Natural killer cell (primary cell): ENCODE data around the gene GIT2. TPM values are rescaled to one million over a fixed set of nuclear protein-coding genes. Genes with fewer than 3 reads are reported as not detected.
A peak's percentile ranks its signal among the peaks of the same experiment; 100 is the strongest.

Source experiments
- ATAC-seq, 3 donors: fragments of 150-1000 bp in 2 of 3; fragments of 200-7000 bp in 1 of 3; cut with Tn5 transposase; 1 replicate in 1 of 3; 2 replicates in 2 of 3; pipeline ENCODE4 v1.10.0; 2021; ENCODE audit warnings: mild to moderate bottlenecking in 2 of 3, moderate library complexity in 2 of 3
- DNase-seq, 2 donors: peaks; one replicate each; pipeline versions ENCODE4 v3.0.0 to v3.0.0-alpha.2; 2013 to 2021; ENCODE audit warnings: mixed read lengths in 1 of 2
- H3K27ac ChIP-seq: one replicate; pipeline ENCODE4 v1.5.1; 2013; ENCODE audit warnings: mild to moderate bottlenecking, low read length
- H3K27me3 ChIP-seq: one replicate; pipeline ENCODE4 v1.6.1; 2013; ENCODE audit warnings: low read length; ENCODE audit not compliant: control insufficient read depth, insufficient read depth
- H3K36me3 ChIP-seq: one replicate; pipeline ENCODE4 v1.6.1; 2013; ENCODE audit warnings: low read length; ENCODE audit not compliant: control insufficient read depth, insufficient read depth
- H3K4me1 ChIP-seq: one replicate; pipeline ENCODE4 v1.6.1; 2013; ENCODE audit warnings: low read length; ENCODE audit not compliant: control insufficient read depth, insufficient read depth
- H3K4me3 ChIP-seq: one replicate; pipeline ENCODE4 v1.5.1; 2013; ENCODE audit warnings: low read length
- H3K9me3 ChIP-seq: one replicate; pipeline ENCODE4 v1.6.1; 2013; ENCODE audit warnings: low read length; ENCODE audit not compliant: control insufficient read depth, insufficient read depth
- H3K27ac Mint-ChIP-seq, 2 donors: one replicate each; pipeline ENCODE4 v1.8.0; 2022; ENCODE audit warnings: mild to moderate bottlenecking in 2 of 2, mixed read lengths in 2 of 2, moderate library complexity in 1 of 2
- H3K27me3 Mint-ChIP-seq, 2 donors: one replicate each; pipeline ENCODE4 v1.8.0; 2022; ENCODE audit warnings: low read depth in 2 of 2, mixed read lengths in 2 of 2
- H3K36me3 Mint-ChIP-seq: one replicate; pipeline ENCODE4 v1.8.0; 2022; ENCODE audit warnings: mixed read lengths
- H3K4me1 Mint-ChIP-seq, 2 donors: one replicate each; pipeline ENCODE4 v1.8.0; 2022; ENCODE audit warnings: mixed read lengths in 2 of 2
- H3K4me3 Mint-ChIP-seq: one replicate; pipeline ENCODE4 v1.8.0; 2022; ENCODE audit warnings: mild to moderate bottlenecking, moderate library complexity, mixed read lengths
- H3K9me3 Mint-ChIP-seq, 2 donors: one replicate each; pipeline ENCODE4 v1.8.0; 2022; ENCODE audit warnings: mixed read lengths in 2 of 2
- WGBS: methylation state at CpG from one replicate; pipeline ENCODE4 v1.1.7; 2013; ENCODE audit warnings: missing lambda C conversion rate; ENCODE audit not compliant: insufficient coverage; 5-methylcytosine and 5-hydroxymethylcytosine counted together
- intact Hi-C: fragments of 100-400 bp; cut with micrococcal nuclease; formaldehyde crosslinking; loops from one replicate; pipeline ENCODE4 v1.14.2; 2022
- total RNA-seq, 4 donors: library from RNA; stranded (reverse); fragments of 120-200 nt in 1 of 4; gene quantifications; one replicate each; pipeline versions ENCODE4 v1.2.3 to v1.2.4, GENCODE V29; 2013 to 2022
- TF ChIP-seq, protein P1 (sequence below): fragments of 200-600 bp; IDR thresholded peaks from one replicate; pipeline ENCODE4 v1.8.0; 2022; ENCODE audit warnings: antibody characterized with exemption

Gene GIT2
- total RNA-seq, 3 donors from 2014 or later (not counting 1 experiment from before 2014, with no cell fraction given) = 98.8 to 118 (median 117) TPM

DNA sequence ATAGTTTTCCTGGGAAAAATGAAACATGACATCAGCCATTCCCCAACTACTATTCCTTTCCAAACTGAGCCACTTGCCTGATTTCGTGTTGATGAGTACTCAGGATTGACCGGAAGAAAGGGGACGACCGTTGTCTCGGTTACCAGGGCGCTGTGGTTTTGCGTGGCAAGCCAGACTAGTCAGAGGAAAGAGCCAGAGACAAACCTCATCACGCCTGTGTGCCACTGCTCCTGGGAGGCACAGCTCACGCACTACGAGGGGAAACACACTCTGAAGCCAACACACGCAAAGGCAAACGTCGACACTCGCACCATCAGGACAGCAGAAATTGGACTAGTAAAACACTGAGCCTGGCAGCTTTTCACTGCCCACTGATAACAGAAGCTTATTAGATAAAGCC lies 35.0 kb downstream of the GIT2 start:
- no peak overlapping the region for H3K4me3 ChIP-seq
- Mint-ChIP-seq H3K9me3 (no peaks in the 10 kb centered on the region), H3K4me1 (peaks cover 5 to 6% of the 10 kb centered on the region in 2 donors), H3K27me3 (no peaks in the 10 kb centered on the region), H3K4me3 (no peak overlapping the region), H3K36me3 (peaks cover 8% of the 10 kb centered on the region), H3K27ac (peak overlapping the region in 1 of 2 donors; percentile 27)
- no peaks in the 10 kb centered on the region for H3K4me1 ChIP-seq
- ATAC-seq (no peak), DNase-seq (no peak)
- intact Hi-C loops = no loop called here
- TF ChIP-seq, protein P1, sequence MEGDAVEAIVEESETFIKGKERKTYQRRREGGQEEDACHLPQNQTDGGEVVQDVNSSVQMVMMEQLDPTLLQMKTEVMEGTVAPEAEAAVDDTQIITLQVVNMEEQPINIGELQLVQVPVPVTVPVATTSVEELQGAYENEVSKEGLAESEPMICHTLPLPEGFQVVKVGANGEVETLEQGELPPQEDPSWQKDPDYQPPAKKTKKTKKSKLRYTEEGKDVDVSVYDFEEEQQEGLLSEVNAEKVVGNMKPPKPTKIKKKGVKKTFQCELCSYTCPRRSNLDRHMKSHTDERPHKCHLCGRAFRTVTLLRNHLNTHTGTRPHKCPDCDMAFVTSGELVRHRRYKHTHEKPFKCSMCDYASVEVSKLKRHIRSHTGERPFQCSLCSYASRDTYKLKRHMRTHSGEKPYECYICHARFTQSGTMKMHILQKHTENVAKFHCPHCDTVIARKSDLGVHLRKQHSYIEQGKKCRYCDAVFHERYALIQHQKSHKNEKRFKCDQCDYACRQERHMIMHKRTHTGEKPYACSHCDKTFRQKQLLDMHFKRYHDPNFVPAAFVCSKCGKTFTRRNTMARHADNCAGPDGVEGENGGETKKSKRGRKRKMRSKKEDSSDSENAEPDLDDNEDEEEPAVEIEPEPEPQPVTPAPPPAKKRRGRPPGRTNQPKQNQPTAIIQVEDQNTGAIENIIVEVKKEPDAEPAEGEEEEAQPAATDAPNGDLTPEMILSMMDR = no peak
- H3K36me3 ChIP-seq = peaks cover 78% of the 10 kb centered on the region
- H3K9me3 ChIP-seq = no peaks in the 10 kb centered on the region
- 86% methylated on average over 14 of the region's 14 CpGs for WGBS
- H3K27me3 ChIP-seq = no peaks in the 10 kb centered on the region
- no peak overlapping the region for H3K27ac ChIP-seq

DNA sequence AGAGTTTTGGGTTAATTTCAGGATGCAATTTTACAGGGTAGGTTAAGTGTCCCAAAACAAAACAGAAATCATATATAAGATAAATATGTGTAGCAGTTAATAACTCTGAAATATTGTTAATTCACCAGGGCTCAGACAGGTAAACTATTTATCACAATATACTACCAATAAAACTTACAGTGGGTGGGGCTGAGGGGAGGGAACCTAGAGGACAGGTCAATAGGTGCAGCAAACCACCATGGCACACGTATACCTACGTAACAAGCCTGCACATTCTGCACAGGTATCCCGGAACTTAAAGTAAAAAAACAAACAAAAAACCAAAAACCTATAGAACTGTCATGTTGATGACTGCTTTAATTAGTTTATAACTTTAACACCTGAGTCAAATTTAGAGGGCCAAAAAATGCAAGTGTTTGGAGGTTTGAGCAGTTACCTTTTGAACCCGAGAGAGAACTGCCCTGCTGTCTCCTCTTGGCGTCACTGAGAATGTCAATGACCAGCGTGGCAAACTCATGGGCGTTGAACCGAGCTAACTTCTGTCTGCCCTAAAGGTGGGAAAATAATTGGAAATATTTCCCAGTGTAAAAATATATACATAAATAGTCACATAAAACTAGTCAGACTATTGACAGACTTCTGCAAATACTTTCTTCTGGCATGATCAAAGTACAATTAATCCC lies 36.6 kb downstream of the GIT2 start:
- TF ChIP-seq, protein P1 = no peak
- peaks cover 8% of the 10 kb centered on the region for H3K36me3 Mint-ChIP-seq
- 100% methylated on average over 2 of the region's 8 CpGs for WGBS
- no peak overlapping the region for H3K27ac ChIP-seq
- DNase-seq (no peak), ATAC-seq (no peak)
- no peaks in the 10 kb centered on the region for H3K9me3 Mint-ChIP-seq
- intact Hi-C loops = no loop called here
- H3K27me3 ChIP-seq = no peaks in the 10 kb centered on the region
- no peak overlapping the region for H3K27ac Mint-ChIP-seq
- no peak overlapping the region for H3K4me3 ChIP-seq
- H3K4me3 Mint-ChIP-seq = no peak overlapping the region
- no peaks in the 10 kb centered on the region for H3K9me3 ChIP-seq
- H3K4me1 ChIP-seq = no peaks in the 10 kb centered on the region
- no peaks in the 10 kb centered on the region for H3K27me3 Mint-ChIP-seq
- peaks cover 68% of the 10 kb centered on the region for H3K36me3 ChIP-seq
- H3K4me1 Mint-ChIP-seq = peaks cover 5 to 6% of the 10 kb centered on the region in 2 donors

DNA sequence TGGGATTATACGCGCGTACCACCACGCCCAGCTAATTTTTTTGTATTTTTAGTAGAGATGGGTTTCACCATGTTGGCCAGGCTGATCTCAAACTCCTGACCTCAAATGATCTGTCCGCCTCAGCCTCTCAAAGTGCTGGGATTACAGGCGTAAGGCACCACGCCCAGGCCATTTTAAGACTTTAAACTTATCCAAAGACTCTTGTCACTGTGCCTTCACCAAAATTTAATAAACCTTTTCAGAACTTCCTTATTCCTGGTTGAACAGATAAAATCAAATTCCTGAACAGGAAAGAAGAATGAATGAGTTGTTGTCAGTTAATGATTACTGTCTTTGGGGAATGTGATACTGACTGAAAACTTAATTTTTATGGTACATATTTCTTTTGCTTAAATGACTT lies 37.8 kb downstream of the GIT2 start:
- ATAC-seq (no peak), DNase-seq (no peak)
- Mint-ChIP-seq H3K4me1 (peaks cover 0 to 3% of the 10 kb centered on the region in 2 donors), H3K27me3 (no peaks in the 10 kb centered on the region), H3K36me3 (peaks cover 8% of the 10 kb centered on the region), H3K9me3 (no peaks in the 10 kb centered on the region), H3K4me3 (no peak overlapping the region), H3K27ac (no peak overlapping the region)
- H3K36me3 ChIP-seq = peaks cover 63% of the 10 kb centered on the region
- H3K9me3 ChIP-seq = no peaks in the 10 kb centered on the region
- no peaks in the 10 kb centered on the region for H3K27me3 ChIP-seq
- no peak overlapping the region for H3K4me3 ChIP-seq
- 98% methylated on average over 7 of the region's 7 CpGs for WGBS
- H3K4me1 ChIP-seq = no peaks in the 10 kb centered on the region
- no peak overlapping the region for H3K27ac ChIP-seq
- intact Hi-C loops = no loop called here
- TF ChIP-seq, protein P1 = no peak

DNA sequence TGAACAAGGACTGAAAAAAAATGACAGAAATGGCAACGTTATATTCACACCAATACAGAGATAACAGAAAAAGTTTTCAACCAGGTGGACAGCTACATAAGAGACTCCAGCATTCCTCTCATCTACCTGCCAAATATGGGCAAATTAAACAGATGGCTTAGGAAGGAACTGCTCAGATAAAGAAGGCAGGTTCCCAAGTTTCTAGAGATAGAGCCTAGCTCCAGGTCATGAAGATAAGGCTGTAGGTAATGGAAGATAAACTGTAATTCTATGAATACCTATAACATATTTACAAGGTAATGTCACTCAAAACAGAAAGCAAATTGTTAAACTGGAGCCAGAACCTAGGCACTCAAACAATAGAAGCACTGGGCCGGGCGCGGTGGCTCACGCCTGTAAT lies 42.5 kb downstream of the GIT2 start:
- Mint-ChIP-seq H3K9me3 (no peaks in the 10 kb centered on the region), H3K36me3 (peaks cover 44% of the 10 kb centered on the region), H3K4me1 (peaks cover 0 to 8% of the 10 kb centered on the region in 2 donors), H3K27me3 (no peaks in the 10 kb centered on the region), H3K27ac (peak overlapping the region in 1 of 2 donors; percentile 21), H3K4me3 (no peak overlapping the region)
- TF ChIP-seq, protein P1 = no peak
- peaks cover 63% of the 10 kb centered on the region for H3K36me3 ChIP-seq
- 97% methylated on average over 5 of the region's 5 CpGs for WGBS
- no peaks in the 10 kb centered on the region for H3K4me1 ChIP-seq
- no peak overlapping the region for H3K4me3 ChIP-seq
- H3K27ac ChIP-seq = no peak overlapping the region
- intact Hi-C loops = no loop called here
- DNase-seq (no peak), ATAC-seq (no peak)
- H3K27me3 ChIP-seq = no peaks in the 10 kb centered on the region
- H3K9me3 ChIP-seq = no peaks in the 10 kb centered on the region
